B cell (primary cell): ENCODE results near the gene JARID2. TPM values are rescaled to one million over a fixed set of nuclear protein-coding genes. Genes with fewer than 3 reads are reported as not detected.
"Not testable (repeated sequence)": the region's sequence is repeated elsewhere in the genome, so short reads cannot be mapped to it uniquely, and the experiment has no call there.

Experiments
- ATAC-seq: fragments of 200-7000 bp; cut with Tn5 transposase; one replicate; pipeline ENCODE4 v1.10.0; 2021; ENCODE audit warnings: low read depth, mild to moderate bottlenecking, moderate number of reproducible peaks, moderate library complexity
- CTCF ChIA-PET: fragments of 350-600 bp; sonication (Branson Sonifier 250); formaldehyde crosslinking; loops from one replicate; lab custom pipeline; 2021; ENCODE audit warnings: antibody characterized with exemption, inconsistent platforms; lab: Charles Lee
- POLR2A ChIA-PET: fragments of 350-600 bp; sonication (Branson Sonifier 250); formaldehyde crosslinking; loops from one replicate; lab custom pipeline; 2021; ENCODE audit warnings: antibody characterized with exemption; lab: Charles Lee
- DNase-seq: peaks from one replicate; pipeline ENCODE4 v3.0.0; 2013
- H2AFZ ChIP-seq: 2 replicates; pipeline ENCODE4 v1.6.1; 2012; ENCODE audit warnings: mild to moderate bottlenecking, low read depth, low read length; ENCODE audit not compliant: insufficient read depth, poor library complexity, severe bottlenecking
- H3K27ac ChIP-seq, 2 donors: 1 replicate in 1 of 2; 2 replicates in 1 of 2; pipeline ENCODE4 v1.5.1; 2012 to 2013; ENCODE audit warnings: low read length in 2 of 2, mild to moderate bottlenecking in 2 of 2, moderate library complexity in 1 of 2
- H3K27me3 ChIP-seq, 4 experiments: fragments of 200-600 bp in 1 of 4; sonication (generic) in 1 of 4; replicated peaks in 1 of 4; 1 replicate in 2 of 4; 2 replicates in 2 of 4; pipeline versions ENCODE4 v1.6.1 to v1.7.0; 2013 to 2016; ENCODE audit warnings: low read length in 3 of 4, mild to moderate bottlenecking in 2 of 4, mixed read lengths in 1 of 4, moderate library complexity in 1 of 4; ENCODE audit not compliant: insufficient read depth in 4 of 4, control insufficient read depth in 3 of 4; ENCODE audit errors: control extremely low read depth in 1 of 4
- H3K36me3 ChIP-seq, 2 experiments: replicated peaks in 1 of 2; 1 replicate in 1 of 2; 2 replicates in 1 of 2; pipeline versions ENCODE4 v1.6.1 to v1.7.1; 2013; ENCODE audit warnings: low read length in 1 of 2; ENCODE audit not compliant: insufficient read depth in 2 of 2, control insufficient read depth in 1 of 2; ENCODE audit errors: control extremely low read depth in 1 of 2, extremely low read depth in 1 of 2
- H3K4me1 ChIP-seq, 2 donors: fragments of 200-600 bp in 1 of 2; sonication (generic) in 1 of 2; 1 replicate in 1 of 2; 2 replicates in 1 of 2; pipeline versions ENCODE4 v1.5.1 to v1.6.1; 2013 to 2017; ENCODE audit warnings: low read length in 2 of 2; ENCODE audit not compliant: control insufficient read depth in 2 of 2, insufficient read depth in 2 of 2
- H3K4me2 ChIP-seq: replicated peaks from 2 replicates; pipeline ENCODE3; 2012; ENCODE audit warnings: mild to moderate bottlenecking, low read depth, low read length; ENCODE audit not compliant: poor library complexity, severe bottlenecking
- H3K4me3 ChIP-seq, 5 experiments: fragments of 200-600 bp in 1 of 5; sonication (generic) in 1 of 5; 1 replicate in 3 of 5; 2 replicates in 2 of 5; pipeline versions ENCODE4 v1.5.1 to v1.7.0; 2011 to 2016; ENCODE audit warnings: low read length in 4 of 5, mild to moderate bottlenecking in 4 of 5, low read depth in 2 of 5, control low read depth in 1 of 5, moderate library complexity in 1 of 5; ENCODE audit not compliant: insufficient read depth in 1 of 5; ENCODE audit errors: control extremely low read depth in 1 of 5, extremely low read depth in 1 of 5
- H3K79me2 ChIP-seq: fragments of 200-600 bp; sonication (generic); one replicate; pipeline ENCODE4 v1.6.0; 2016; ENCODE audit warnings: low read length; ENCODE audit not compliant: control insufficient read depth, insufficient read depth
- H3K9ac ChIP-seq: fragments of 200-600 bp; sonication (generic); 2 replicates; pipeline ENCODE4 v1.6.1; 2017; ENCODE audit warnings: mild to moderate bottlenecking, low read length, moderate library complexity
- H3K9me3 ChIP-seq, 3 donors: one replicate each; pipeline versions ENCODE4 v1.6.1 to v1.7.1; 2013; ENCODE audit warnings: low read length in 2 of 3; ENCODE audit not compliant: control insufficient read depth in 2 of 3, insufficient read depth in 1 of 3; ENCODE audit errors: control extremely low read depth in 1 of 3
- H4K20me1 ChIP-seq: 2 replicates; pipeline ENCODE4 v1.6.0; 2012; ENCODE audit warnings: mild to moderate bottlenecking, low read length; ENCODE audit not compliant: insufficient read depth, control insufficient read depth, poor library complexity, severe bottlenecking
- H3K27ac Mint-ChIP-seq: one replicate; pipeline ENCODE4 v1.8.0; 2021; ENCODE audit warnings: mixed read lengths
- H3K27me3 Mint-ChIP-seq: one replicate; pipeline ENCODE4 v1.8.0; 2021; ENCODE audit warnings: mixed read lengths
- H3K4me1 Mint-ChIP-seq: one replicate; pipeline ENCODE4 v1.8.0; 2021; ENCODE audit warnings: mixed read lengths
- H3K4me3 Mint-ChIP-seq: one replicate; pipeline ENCODE4 v1.8.0; 2021; ENCODE audit warnings: mixed read lengths
- H3K9me3 Mint-ChIP-seq: one replicate; pipeline ENCODE4 v1.8.0; 2022; ENCODE audit warnings: mixed read lengths; ENCODE audit not compliant: insufficient read depth
- CTCF ChIP-seq: fragments of 200-600 bp; IDR thresholded peaks from one replicate; pipeline ENCODE4 v1.8.0; 2022; ENCODE audit warnings: antibody characterized with exemption, mild to moderate bottlenecking
- EZH2 ChIP-seq: IDR thresholded peaks from 2 replicates; pipeline ENCODE4 v1.6.1; 2012; ENCODE audit warnings: borderline replicate concordance, low read depth, mild to moderate bottlenecking, moderate library complexity, low read length; ENCODE audit not compliant: insufficient read depth, poor library complexity, severe bottlenecking
- WGBS: methylation state at CpG from one replicate; pipeline ENCODE4 v1.1.5; 2013; ENCODE audit warnings: missing lambda C conversion rate; ENCODE audit not compliant: insufficient coverage; 5-methylcytosine and 5-hydroxymethylcytosine counted together
- intact Hi-C: fragments of 100-400 bp; cut with micrococcal nuclease; formaldehyde crosslinking; loops from one replicate; pipeline ENCODE4 v1.10.0; 2022
- polyA plus RNA-seq: library from polyadenylated mRNA; depleted of rRNA; stranded (reverse); fragments of >200 nt; gene quantifications from 2 replicates; pipeline ENCODE4 v1.2.3, GENCODE V29; 2012
- total RNA-seq, 2 donors: library from RNA; stranded (reverse); fragments of 120-200 nt in 1 of 2; gene quantifications; 1 replicate in 1 of 2; 2 replicates in 1 of 2; pipeline versions ENCODE4 v1.2.3 to v1.2.4, GENCODE V29; 2013 to 2022

JARID2 gene
- total and polyA plus RNA-seq, 2 donors (not counting 1 experiment from before 2014, with no cell fraction given): 11.0 to 58.1 TPM

DNA sequence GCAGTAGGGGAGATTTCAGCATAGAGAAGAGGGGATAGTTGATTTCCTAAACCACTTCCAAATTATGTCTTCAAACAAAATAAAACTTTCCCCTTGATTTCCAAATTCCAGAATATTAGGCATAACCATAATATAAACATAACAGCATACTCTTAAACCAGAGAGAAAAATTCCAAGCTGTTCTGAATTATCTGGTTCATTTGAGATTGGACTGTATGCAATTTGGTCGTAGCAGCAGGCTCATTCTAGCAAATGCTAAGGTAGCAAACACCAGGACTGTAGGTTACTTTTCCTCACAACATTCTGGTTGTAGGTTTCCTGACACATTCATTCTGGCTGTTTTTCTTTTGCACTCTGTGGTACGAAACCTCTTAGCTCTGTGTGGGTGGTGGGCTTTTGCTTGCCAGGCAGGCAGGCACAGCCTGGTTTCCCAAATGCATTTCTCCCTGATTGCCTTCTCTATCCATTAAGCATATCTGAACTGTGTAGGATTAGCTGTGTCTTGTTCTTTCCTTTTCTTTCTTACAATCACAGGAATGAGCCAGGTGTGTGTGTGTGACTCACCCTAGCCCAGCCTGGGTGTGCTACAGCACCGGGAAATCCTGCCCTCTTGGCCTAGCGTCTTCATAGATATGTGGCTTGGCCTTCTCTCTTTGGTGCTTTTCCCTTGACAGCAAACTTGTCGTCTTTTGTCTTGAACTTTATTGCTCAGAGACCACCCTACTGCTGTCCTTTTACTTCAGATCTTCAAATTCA, 77.1 kb downstream of the JARID2 start:
- peaks cover 86% of the 10 kb centered on the region for H3K4me1 Mint-ChIP-seq
- no peaks in the 10 kb centered on the region for H3K27me3 Mint-ChIP-seq
- TF ChIP-seq EZH2: no peak
- TF ChIP-seq CTCF: no peak
- Histone ChIP-seq H2AFZ (no peak overlapping the region), H3K4me3 (no peak overlapping the region), H4K20me1 (peaks cover 57% of the 10 kb centered on the region), H3K4me1 (peaks cover 57 to 58% of the 10 kb centered on the region in 2 donors), H3K27me3 (no peaks in the 10 kb centered on the region), H3K79me2 (peaks cover 100% of the 10 kb centered on the region), H3K4me2 (no peak overlapping the region), H3K9me3 (peaks cover 0 to 4% (median 0%) of the 10 kb centered on the region in 3 donors), H3K9ac (no peak overlapping the region), H3K27ac (no peak overlapping the region), H3K36me3 (no peaks in the 10 kb centered on the region)
- intact Hi-C loops: loop anchor here (5.0 kb wide), 1 partner anchor 36 kb away; no protein-coding TSS in a partner anchor
- no peak overlapping the region for H3K27ac Mint-ChIP-seq
- ChIA-PET POLR2A (no interaction called here), CTCF (interaction anchor here (1.4 to 1.6 kb wide), 2 partner anchors 9 to 117 kb away, joined by 4 to 5 read pairs; no protein-coding TSS in a partner anchor)
- no peak for ATAC-seq
- H3K4me3 Mint-ChIP-seq: no peak overlapping the region
- no peak for DNase-seq
- H3K9me3 Mint-ChIP-seq: no peaks in the 10 kb centered on the region
- WGBS: 78% methylated on average over 2 of the region's 5 CpGs

DNA sequence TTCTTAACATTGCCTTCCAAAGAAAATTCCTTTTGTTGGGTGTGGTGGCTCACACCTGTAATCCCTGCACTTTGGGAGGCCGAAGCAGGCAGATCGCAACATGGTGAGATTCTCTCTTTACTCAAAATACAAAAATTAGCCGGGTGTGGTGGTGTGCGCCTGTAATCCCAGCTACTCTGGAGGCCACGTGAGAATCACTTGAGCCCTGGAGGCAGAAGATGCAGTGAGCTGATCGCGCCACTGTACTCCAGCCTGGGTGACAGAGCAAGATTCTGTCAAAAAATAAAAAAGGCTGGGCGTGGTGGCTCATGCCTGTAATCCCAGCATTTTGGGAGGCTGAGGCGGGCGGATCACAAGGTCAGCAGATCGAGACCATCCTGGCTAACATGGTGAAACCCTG, 77.7 kb downstream of the JARID2 start:
- not testable (repeated sequence) for H3K27ac Mint-ChIP-seq, ATAC-seq, DNase-seq, H3K9ac ChIP-seq, H3K4me2 ChIP-seq, H3K4me3 ChIP-seq, H2AFZ ChIP-seq, H3K36me3 ChIP-seq, H3K27me3 ChIP-seq, H3K27me3 Mint-ChIP-seq, H3K9me3 Mint-ChIP-seq, H3K9me3 ChIP-seq, H3K27ac ChIP-seq, H3K4me3 Mint-ChIP-seq
- peaks cover 86% of the 10 kb centered on the region for H3K4me1 Mint-ChIP-seq
- WGBS: 98% methylated on average over 7 of the region's 11 CpGs
- intact Hi-C loops: loop anchor here (5.0 kb wide), 1 partner anchor 36 kb away; no protein-coding TSS in a partner anchor
- peaks cover 100% of the 10 kb centered on the region for H3K79me2 ChIP-seq
- ChIA-PET CTCF (interaction anchor here (1.4 to 1.6 kb wide), 2 partner anchors 9 to 117 kb away, joined by 4 to 5 read pairs; no protein-coding TSS in a partner anchor), POLR2A (interaction anchor here (0.6 kb wide), 1 partner anchor 118 kb away, joined by 4 read pairs; no protein-coding TSS in a partner anchor)
- peaks cover 58% of the 10 kb centered on the region for H4K20me1 ChIP-seq
- H3K4me1 ChIP-seq: peaks cover 58 to 59% of the 10 kb centered on the region in 2 donors
